Fibroblast of skin of right quadriceps (primary cell): ENCODE results near the gene WDR37.
"Not testable (repeated sequence)": the region's sequence is repeated elsewhere in the genome, so short reads cannot be mapped to it uniquely, and the experiment has no call there.

Source experiments
- DNase-seq: peaks from one replicate; pipeline ENCODE4 v3.0.0-alpha.2; 2013

WDR37 gene

GRCh38 chr10:1044146-1044545, 12.0 kb upstream of the WDR37 start:
- DNase-seq: no peak

GRCh38 chr10:1044964-1045363, 11.2 kb upstream of the WDR37 start:
- no peak for DNase-seq

GRCh38 chr10:1045415-1045814, 10.8 kb upstream of the WDR37 start:
- DNase-seq: no peak

GRCh38 chr10:1047937-1048336, 8.2 kb upstream of the WDR37 start:
- no peak for DNase-seq

GRCh38 chr10:1048349-1048731, 7.8 kb upstream of the WDR37 start:
- no peak for DNase-seq

GRCh38 chr10:1048732-1049424, 7.3 kb upstream of the WDR37 start, which contains the start of gene IDI1:
IDI1 (minus strand) TSS chr10:1049119; CDS start chr10:1049003, 116 bp downstream.
- peak; percentile 99 for DNase-seq

- DNase-seq: no peak
Measured at GRCh38 chr10:1049425-1049958, 6.7 kb upstream of the WDR37 start.

GRCh38 chr10:1050145-1050544, 6.0 kb upstream of the WDR37 start:
- peak; percentile 8 for DNase-seq

- DNase-seq: no peak
Measured at GRCh38 chr10:1050554-1050953, 5.6 kb upstream of the WDR37 start.

- no peak for DNase-seq
Measured at GRCh38 chr10:1054684-1055083, 1.5 kb upstream of the WDR37 start.

GRCh38 chr10:1057106-1057657, 997 bp downstream of the WDR37 start:
- DNase-seq: no peak

GRCh38 chr10:1058017-1058416, 1.8 kb downstream of the WDR37 start:
- DNase-seq: no peak

GRCh38 chr10:1059902-1060301, 3.7 kb downstream of the WDR37 start:
- no peak for DNase-seq

- peak; percentile 73 for DNase-seq
Measured at GRCh38 chr10:1061930-1062774, 6.0 kb downstream of the WDR37 start.

- DNase-seq: no peak
Measured at GRCh38 chr10:1063232-1063865, 7.2 kb downstream of the WDR37 start.

- no peak for DNase-seq
Measured at GRCh38 chr10:1064964-1065247, 8.7 kb downstream of the WDR37 start.

- not testable (repeated sequence) for DNase-seq
Measured at GRCh38 chr10:1066734-1067133, 10.5 kb downstream of the WDR37 start.

GRCh38 chr10:1068380-1069361, 12.5 kb downstream of the WDR37 start:
- DNase-seq: no peak

- peak; percentile 8 for DNase-seq
Measured at GRCh38 chr10:1070919-1071318, 14.7 kb downstream of the WDR37 start.

- DNase-seq: no peak
Measured at GRCh38 chr10:1074052-1074747, 18.0 kb downstream of the WDR37 start.

GRCh38 chr10:1074748-1075308, 18.6 kb downstream of the WDR37 start:
- peak; percentile 3 for DNase-seq
